ENCODE data around the gene SLC25A20.
"Not testable (repeated sequence)": the region's sequence is repeated elsewhere in the genome, so short reads cannot be mapped to it uniquely, and the experiment has no call there.

Gene SLC25A20

GRCh38 chr3:48845170-48845569, 53.5 kb downstream of the SLC25A20 start:
- DNase-seq: no peak

- no peak for DNase-seq
These were observed 61.5 kb downstream of the SLC25A20 start for GRCh38 chr3:48837163-48837562.

GRCh38 chr3:48835650-48836366, 62.9 kb downstream of the SLC25A20 start:
- DNase-seq: no peak

GRCh38 chr3:48832684-48833083, 66.0 kb downstream of the SLC25A20 start:
- no peak for DNase-seq

GRCh38 chr3:48830715-48831114, 68.0 kb downstream of the SLC25A20 start:
- no peak for DNase-seq

GRCh38 chr3:48829525-48829924, 69.2 kb downstream of the SLC25A20 start:
- not testable (repeated sequence) for DNase-seq

GRCh38 chr3:48827874-48828273, 70.8 kb downstream of the SLC25A20 start:
- not testable (repeated sequence) for DNase-seq

GRCh38 chr3:48826451-48826850, 72.2 kb downstream of the SLC25A20 start:
- DNase-seq: no peak

GRCh38 chr3:48820612-48821324, 77.9 kb downstream of the SLC25A20 start:
- no peak for DNase-seq

- DNase-seq: no peak
These were observed 79.2 kb downstream of the SLC25A20 start for GRCh38 chr3:48819234-48820221.

GRCh38 chr3:48811524-48811923, 87.2 kb downstream of the SLC25A20 start:
- DNase-seq: no peak

Measured in NCI-H2081 treated with DMSO at 0.1 percent for 48 hours (cell line).